AG04449 (cell line): ENCODE data around the gene ACTN1.
A peak's percentile ranks its signal among the peaks of the same experiment; 100 is the strongest.

Source experiments
- CTCF ChIA-PET: fragments of 350-600 bp; formaldehyde crosslinking; extraction: SDS; loops from one replicate; lab custom pipeline; 2021; ENCODE audit warnings: antibody characterized with exemption; lab: Yijun Ruan, JAX
- POLR2A ChIA-PET: fragments of 400-600, 350-600 bp; formaldehyde crosslinking; extraction: SDS; loops from one replicate; lab custom pipeline; 2020; ENCODE audit warnings: antibody characterized with exemption, inconsistent platforms; lab: Yijun Ruan, JAX
- DNase-seq: peaks from one replicate; pipeline ENCODE4 v3.0.0-alpha.2; 2010; ENCODE audit warnings: low read depth, low spot score
- H3K4me3 ChIP-seq: 2 replicates; pipeline ENCODE4 v1.5.1; 2011; ENCODE audit warnings: low read depth, mild to moderate bottlenecking, control low read depth, low read length
- CTCF ChIP-seq: IDR thresholded peaks from one replicate; pipeline ENCODE4 v1.5.1; 2011; ENCODE audit warnings: mild to moderate bottlenecking, moderate library complexity, low read length, control low read depth, inconsistent platforms; ENCODE audit not compliant: insufficient read depth; ENCODE audit errors: missing control alignments

The ACTN1 gene

GRCh38 chr14:68979722-68980451, 785 bp upstream of the ACTN1 start:
- POLR2A ChIA-PET, result interaction anchor here (0.6 to 1.3 kb wide), 14 partner anchors 12 to 115 kb away, joined by 3 to 6 read pairs (median 4); no protein-coding TSS in a partner anchor
- TF ChIP-seq CTCF, result no peak
- H3K4me3 ChIP-seq, result peak overlapping the region; percentile 98
- DNase-seq, result no peak
- CTCF ChIA-PET, result interaction anchor here (0.7 to 1.4 kb wide), 7 partner anchors 8 to 127 kb away, joined by 3 to 7 read pairs (median 3); no protein-coding TSS in a partner anchor

GRCh38 chr14:68978172-68978911, 760 bp downstream of the ACTN1 start:
- DNase-seq, result no peak
- peak overlapping the region; percentile 98 for H3K4me3 ChIP-seq
- ChIA-PET CTCF (interaction anchor here (1.2 to 3.1 kb wide), 4 partner anchors 19 to 129 kb away, joined by 3 to 16 read pairs (median 6); no protein-coding TSS in a partner anchor), POLR2A (interaction anchor here (0.7 to 3.7 kb wide), 27 partner anchors 8 to 123 kb away, joined by 3 to 32 read pairs (median 5); no protein-coding TSS in a partner anchor)
- TF ChIP-seq CTCF, result no peak

GRCh38 chr14:68977718-68978171, 1.4 kb downstream of the ACTN1 start:
- peak; percentile 89 for DNase-seq
- peak; percentile 40 for TF ChIP-seq CTCF
- peak overlapping the region; percentile 98 for H3K4me3 ChIP-seq
- ChIA-PET POLR2A (interaction anchor here (0.6 to 3.7 kb wide), 32 partner anchors 9 to 128 kb away, joined by 3 to 32 read pairs (median 4); no protein-coding TSS in a partner anchor), CTCF (interaction anchor here (1.2 to 3.1 kb wide), 4 partner anchors 18 to 130 kb away, joined by 3 to 16 read pairs (median 6); no protein-coding TSS in a partner anchor)

GRCh38 chr14:68977180-68977717, 1.9 kb downstream of the ACTN1 start:
- H3K4me3 ChIP-seq, result peak overlapping the region; percentile 98
- POLR2A ChIA-PET, result interaction anchor here (0.6 to 3.7 kb wide), 31 partner anchors 9 to 128 kb away, joined by 3 to 32 read pairs (median 4); no protein-coding TSS in a partner anchor
- CTCF ChIA-PET, result interaction anchor here (1.2 to 3.8 kb wide), 6 partner anchors 17 to 130 kb away, joined by 3 to 19 read pairs (median 6); no protein-coding TSS in a partner anchor
- no peak for TF ChIP-seq CTCF
- no peak for DNase-seq

- DNase-seq, result no peak
- ChIA-PET CTCF (interaction anchor here (0.6 to 3.8 kb wide), 9 partner anchors 17 to 131 kb away, joined by 3 to 19 read pairs (median 5); no protein-coding TSS in a partner anchor), POLR2A (interaction anchor here (0.7 to 3.7 kb wide), 17 partner anchors 12 to 126 kb away, joined by 3 to 32 read pairs (median 5); no protein-coding TSS in a partner anchor)
- no peak for TF ChIP-seq CTCF
- H3K4me3 ChIP-seq, result peak overlapping the region; percentile 98
These were observed 2.7 kb downstream of the ACTN1 start for GRCh38 chr14:68976160-68977067.
